ENCODE data around the gene TNNT2. TPM values are rescaled to one million over a fixed set of nuclear protein-coding genes. Genes with fewer than 3 reads are reported as not detected.

The TNNT2 gene
- total RNA-seq, 4 donors from 2014 or later: 0.21 TPM; not detected in 3

GRCh38 chr1:201360901-201361651, 16.4 kb downstream of the TNNT2 start:
- intact Hi-C loops (cut with DNase I; ENCODE audit: low total_unique reads): loop anchor here (10.0 kb wide), 1 partner anchor 106 kb away; no protein-coding TSS in a partner anchor
- H3K4me1 ChIP-seq: no peaks in the 10 kb centered on the region
- TF ChIP-seq POLR2A (IDR thresholded peaks at IDR 0.05) (no peak), CTCF (IDR thresholded peaks at IDR 0.05) (no peak)
- H3K9me3 ChIP-seq: no peaks in the 10 kb centered on the region
- H3K36me3 ChIP-seq: no peaks in the 10 kb centered on the region
- no peak overlapping the region for H3K27ac ChIP-seq
- no peak overlapping the region for H3K4me3 ChIP-seq
- DNase-seq: no peak
- H3K27me3 ChIP-seq: no peaks in the 10 kb centered on the region

- TF ChIP-seq POLR2A (IDR thresholded peaks at IDR 0.05): no peak
- no peak for TF ChIP-seq CTCF (IDR thresholded peaks at IDR 0.05)
- Histone ChIP-seq H3K27me3 (no peaks in the 10 kb centered on the region), H3K4me1 (no peaks in the 10 kb centered on the region), H3K9me3 (no peaks in the 10 kb centered on the region), H3K4me3 (no peak overlapping the region), H3K27ac (no peak overlapping the region), H3K36me3 (no peaks in the 10 kb centered on the region)
- no peak for DNase-seq
- intact Hi-C loops (cut with DNase I; ENCODE audit: low total_unique reads): loop anchor here (10.0 kb wide), 1 partner anchor 106 kb away; no protein-coding TSS in a partner anchor
Observed at GRCh38 chr1:201360486-201360885, 17.0 kb downstream of the TNNT2 start.

- H3K4me3 ChIP-seq: no peak overlapping the region
- no peaks in the 10 kb centered on the region for H3K9me3 ChIP-seq
- no peak for DNase-seq
- no peak for TF ChIP-seq CTCF (IDR thresholded peaks at IDR 0.05)
- no peak for TF ChIP-seq POLR2A (IDR thresholded peaks at IDR 0.05)
- H3K36me3 ChIP-seq: no peaks in the 10 kb centered on the region
- intact Hi-C loops (cut with DNase I; ENCODE audit: low total_unique reads): loop anchor here (10.0 kb wide), 1 partner anchor 105 kb away; no protein-coding TSS in a partner anchor
- H3K27me3 ChIP-seq: no peaks in the 10 kb centered on the region
- no peak overlapping the region for H3K27ac ChIP-seq
- no peaks in the 10 kb centered on the region for H3K4me1 ChIP-seq
Observed at GRCh38 chr1:201359873-201360210, 17.6 kb downstream of the TNNT2 start.

- H3K36me3 ChIP-seq: no peaks in the 10 kb centered on the region
- no peak overlapping the region for H3K4me3 ChIP-seq
- no peak for DNase-seq
- H3K27me3 ChIP-seq: no peaks in the 10 kb centered on the region
- H3K9me3 ChIP-seq: no peaks in the 10 kb centered on the region
- no peak overlapping the region for H3K27ac ChIP-seq
- TF ChIP-seq CTCF (IDR thresholded peaks at IDR 0.05) (no peak), POLR2A (IDR thresholded peaks at IDR 0.05) (no peak)
- intact Hi-C loops (cut with DNase I; ENCODE audit: low total_unique reads): no loop called here
- no peaks in the 10 kb centered on the region for H3K4me1 ChIP-seq
Observed at GRCh38 chr1:201359031-201359872, 18.2 kb downstream of the TNNT2 start.

GRCh38 chr1:201358596-201358995, 18.9 kb downstream of the TNNT2 start:
- TF ChIP-seq POLR2A (IDR thresholded peaks at IDR 0.05): no peak
- TF ChIP-seq CTCF (IDR thresholded peaks at IDR 0.05): no peak
- Histone ChIP-seq H3K36me3 (no peaks in the 10 kb centered on the region), H3K9me3 (no peaks in the 10 kb centered on the region), H3K4me3 (no peak overlapping the region), H3K27me3 (no peaks in the 10 kb centered on the region), H3K4me1 (no peaks in the 10 kb centered on the region), H3K27ac (no peak overlapping the region)
- intact Hi-C loops (cut with DNase I; ENCODE audit: low total_unique reads): no loop called here
- no peak for DNase-seq
